Fibroblast of villous mesenchyme (primary cell): ENCODE data around the gene MIPEP. TPM values are rescaled to one million over a fixed set of nuclear protein-coding genes. Genes with fewer than 3 reads are reported as not detected.

Experiments used
- DNase-seq: peaks from one replicate; pipeline ENCODE4 v3.0.0-alpha.2; 2010; ENCODE audit warnings: low read depth
- H3K4me3 ChIP-seq: 2 replicates; pipeline ENCODE4 v1.5.1; 2011; ENCODE audit warnings: low read depth, mild to moderate bottlenecking, low read length
- total RNA-seq: library from RNA; depleted of rRNA; stranded (reverse); fragments of >200 nt; gene quantifications from 2 replicates; pipeline ENCODE4 v1.2.3, GENCODE V29; 2012
- TF ChIP-seq, protein P1 (sequence below): IDR thresholded peaks from 2 replicates; pipeline ENCODE4 v1.5.1; 2012; ENCODE audit warnings: low read depth, mild to moderate bottlenecking, low read length; ENCODE audit not compliant: insufficient read depth

MIPEP gene
- total RNA-seq, 1 donor, result 38.9 TPM

DNA sequence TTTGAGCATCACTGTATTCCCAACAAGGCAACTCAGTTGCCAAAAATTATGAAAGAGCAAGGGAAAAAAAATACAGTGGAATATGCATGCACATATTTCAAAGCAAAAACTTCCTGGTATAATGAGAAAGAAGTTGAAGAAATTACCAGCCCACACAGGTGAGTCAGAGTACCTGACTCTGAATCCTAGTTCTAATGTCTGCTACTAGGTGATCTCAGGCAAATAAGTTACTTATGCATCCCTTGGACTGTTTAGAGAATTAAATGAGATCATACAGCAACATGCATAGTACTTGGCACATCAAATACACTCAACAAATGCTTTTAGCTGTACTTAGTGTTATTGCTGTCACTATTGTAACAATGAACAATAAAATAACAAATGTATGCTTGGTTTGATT lies 144.9 kb downstream of the MIPEP start:
- H3K4me3 ChIP-seq, result no peak overlapping the region
- no peak for DNase-seq
- TF ChIP-seq, protein P1, sequence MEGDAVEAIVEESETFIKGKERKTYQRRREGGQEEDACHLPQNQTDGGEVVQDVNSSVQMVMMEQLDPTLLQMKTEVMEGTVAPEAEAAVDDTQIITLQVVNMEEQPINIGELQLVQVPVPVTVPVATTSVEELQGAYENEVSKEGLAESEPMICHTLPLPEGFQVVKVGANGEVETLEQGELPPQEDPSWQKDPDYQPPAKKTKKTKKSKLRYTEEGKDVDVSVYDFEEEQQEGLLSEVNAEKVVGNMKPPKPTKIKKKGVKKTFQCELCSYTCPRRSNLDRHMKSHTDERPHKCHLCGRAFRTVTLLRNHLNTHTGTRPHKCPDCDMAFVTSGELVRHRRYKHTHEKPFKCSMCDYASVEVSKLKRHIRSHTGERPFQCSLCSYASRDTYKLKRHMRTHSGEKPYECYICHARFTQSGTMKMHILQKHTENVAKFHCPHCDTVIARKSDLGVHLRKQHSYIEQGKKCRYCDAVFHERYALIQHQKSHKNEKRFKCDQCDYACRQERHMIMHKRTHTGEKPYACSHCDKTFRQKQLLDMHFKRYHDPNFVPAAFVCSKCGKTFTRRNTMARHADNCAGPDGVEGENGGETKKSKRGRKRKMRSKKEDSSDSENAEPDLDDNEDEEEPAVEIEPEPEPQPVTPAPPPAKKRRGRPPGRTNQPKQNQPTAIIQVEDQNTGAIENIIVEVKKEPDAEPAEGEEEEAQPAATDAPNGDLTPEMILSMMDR, result no peak

DNA sequence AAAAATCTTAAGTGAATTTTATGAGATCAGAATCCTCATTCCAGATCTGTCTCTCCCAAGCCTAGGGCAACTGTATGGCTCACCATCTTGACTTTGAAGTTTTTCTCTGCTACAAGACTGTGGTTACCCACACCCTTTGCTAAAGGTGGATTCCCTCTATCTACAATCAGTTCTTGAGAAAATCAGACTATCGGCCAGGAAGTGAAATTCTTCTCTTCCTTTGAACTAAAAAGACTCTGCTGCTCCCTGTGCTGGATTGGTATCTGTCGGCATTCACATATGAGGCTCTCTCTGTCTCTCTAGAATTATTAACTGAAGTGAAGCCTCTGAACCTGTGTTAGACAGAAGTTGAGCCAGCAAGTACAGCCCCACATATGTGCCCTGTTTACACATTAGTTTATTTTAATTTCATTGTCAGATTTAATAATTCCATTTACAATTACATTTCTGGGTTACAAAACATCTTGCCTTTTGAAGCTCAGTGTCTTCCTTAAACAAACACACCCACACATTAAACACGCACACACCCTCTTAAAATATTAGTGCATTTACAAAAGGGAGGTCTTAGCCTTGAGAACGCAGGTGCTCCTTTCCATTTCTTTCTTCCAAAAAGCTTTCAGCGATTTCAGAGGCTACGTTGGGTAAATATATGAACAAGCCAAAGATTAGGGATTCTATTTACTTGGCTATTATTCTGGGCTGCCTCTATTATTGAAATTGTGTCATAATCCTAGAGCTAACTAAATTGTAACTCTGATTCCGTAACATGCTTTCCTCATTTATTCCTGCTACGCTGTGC lies 145.7 kb downstream of the MIPEP start:
- TF ChIP-seq, protein P1, result no peak
- DNase-seq, result no peak
- no peak overlapping the region for H3K4me3 ChIP-seq

DNA sequence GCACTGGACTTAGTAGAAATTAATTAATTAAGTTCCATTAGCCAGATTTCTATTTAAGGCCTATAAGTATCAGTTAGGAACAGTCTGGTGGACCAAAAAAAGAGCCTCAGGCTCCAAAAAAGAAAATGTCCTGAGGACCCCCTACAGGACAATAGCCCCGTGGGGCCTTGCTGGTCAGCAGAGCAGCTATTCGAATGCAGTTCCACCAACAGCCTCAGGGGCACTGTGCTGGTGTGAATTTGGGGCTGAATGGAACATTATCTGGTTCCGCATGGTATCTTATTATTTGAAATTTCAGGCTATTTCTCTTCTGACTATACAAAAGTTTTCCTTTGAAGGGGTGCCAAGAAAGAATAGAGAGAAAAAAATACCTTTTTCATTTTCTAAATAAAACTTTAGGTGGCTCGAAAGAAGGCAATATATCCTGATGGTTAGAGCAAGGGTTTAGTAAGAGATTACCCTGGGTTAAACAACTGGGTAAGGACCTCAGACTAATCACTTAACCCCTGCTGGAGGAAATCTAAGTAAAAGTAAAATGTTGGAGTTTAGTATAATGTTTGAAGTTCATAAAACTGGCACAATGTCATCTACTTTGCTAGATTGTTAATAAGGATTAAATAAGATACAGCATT lies 147.2 kb downstream of the MIPEP start:
- no peak overlapping the region for H3K4me3 ChIP-seq
- TF ChIP-seq, protein P1, result peak; percentile 67
- no peak for DNase-seq

DNA sequence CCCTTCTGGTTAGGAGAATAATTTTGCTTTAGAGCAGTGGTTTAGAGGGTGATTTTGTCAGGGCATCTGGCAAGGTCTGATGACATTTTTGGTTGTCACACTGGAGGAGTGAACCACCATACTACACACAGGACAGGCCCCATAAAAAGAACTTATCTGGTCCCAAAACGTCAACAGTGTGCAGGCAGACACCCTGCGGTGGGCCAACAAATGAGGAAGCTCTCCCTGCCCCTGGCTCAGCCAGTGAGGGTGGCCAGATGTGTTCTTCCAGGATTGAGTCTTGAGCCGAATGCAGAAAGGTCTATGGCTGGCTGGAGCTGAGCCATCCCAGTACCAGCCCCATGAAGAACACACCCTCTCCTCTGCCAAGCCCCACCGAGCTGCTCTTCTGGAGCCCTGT lies 149.2 kb downstream of the MIPEP start:
- DNase-seq, result no peak
- H3K4me3 ChIP-seq, result no peak overlapping the region
- TF ChIP-seq, protein P1, result no peak

DNA sequence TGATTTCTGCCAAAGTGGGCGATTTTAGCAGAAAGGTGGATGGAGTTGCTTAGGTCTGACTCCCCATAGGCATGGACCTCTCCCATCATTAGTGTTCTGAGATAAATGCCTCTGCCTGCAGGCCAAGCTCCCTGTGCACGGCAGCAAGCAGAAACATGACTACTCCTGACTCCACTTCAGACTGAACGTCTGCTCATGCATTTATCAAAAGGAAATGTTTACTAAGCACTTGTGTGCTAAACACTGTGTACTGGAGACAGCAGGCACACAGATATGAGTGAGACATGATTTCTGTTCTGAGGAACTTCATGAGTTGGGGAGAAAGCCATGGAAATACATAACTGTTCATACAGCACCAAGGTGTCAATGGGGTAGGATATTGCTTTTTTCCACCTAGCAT lies 149.6 kb downstream of the MIPEP start:
- no peak for DNase-seq
- TF ChIP-seq, protein P1, result no peak
- H3K4me3 ChIP-seq, result no peak overlapping the region

DNA sequence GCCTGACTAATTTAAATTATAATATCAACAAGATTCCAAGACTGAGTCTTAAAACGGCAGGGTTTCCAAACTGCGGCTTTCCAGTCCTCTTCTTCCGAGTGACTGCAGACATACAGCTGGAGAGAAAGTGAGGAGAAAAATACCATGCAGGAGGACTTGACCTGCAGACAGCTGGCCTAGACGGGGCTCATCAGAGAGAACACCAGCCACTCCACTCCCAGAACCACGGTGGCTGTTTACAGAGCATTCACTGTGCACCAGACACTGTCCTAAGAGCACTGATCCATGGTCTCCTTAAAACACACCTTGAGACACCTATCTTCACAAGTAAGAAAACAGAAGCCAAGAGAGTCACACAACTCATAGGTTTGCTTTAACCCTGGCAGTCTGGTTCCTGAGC lies 152.7 kb downstream of the MIPEP start:
- TF ChIP-seq, protein P1, result no peak
- DNase-seq, result no peak
- H3K4me3 ChIP-seq, result no peak overlapping the region
